ENCODE results near the gene UBE2L5.

Gene UBE2L5

GRCh38 chr13:30391956-30392680, 30.2 kb upstream of the UBE2L5 start:
- H3K36me3 ChIP-seq (ENCODE audit: insufficient read depth, low read length): no peaks in the 10 kb centered on the region
- no peaks in the 10 kb centered on the region; the same call in 1 of the 2 replicates for H3F3A ChIP-seq (ENCODE audit: low read depth)
- H2AFZ ChIP-seq (ENCODE audit: low read length): no peak overlapping the region
- no peaks in the 10 kb centered on the region for H4K20me1 ChIP-seq (ENCODE audit: insufficient read depth, low read length, poor library complexity, severe bottlenecking)
- H3K4me1 ChIP-seq (ENCODE audit: insufficient read depth, low read length, poor library complexity, severe bottlenecking): peaks cover 38% of the 10 kb centered on the region
- no peaks in the 10 kb centered on the region for H3K9me2 ChIP-seq (replicated peaks; ENCODE audit: low read depth, low read length)
- no peak for TF ChIP-seq CTCF (conservative IDR thresholded peaks at IDR 0.05; ENCODE audit: low read length)
- no peak overlapping the region for H3K4me2 ChIP-seq (ENCODE audit: low read depth, low read length, poor library complexity, severe bottlenecking)
- no peaks in the 10 kb centered on the region for H3K79me2 ChIP-seq (ENCODE audit: insufficient read depth, low read length)
- no peaks in the 10 kb centered on the region for H3K27me3 ChIP-seq (ENCODE audit: insufficient read depth, low read length, poor library complexity, severe bottlenecking)
- H3K4me3 ChIP-seq (ENCODE audit: low read length, poor library complexity, severe bottlenecking): no peak overlapping the region
- H3K9ac ChIP-seq (ENCODE audit: low read depth, low read length, poor library complexity, severe bottlenecking): no peak overlapping the region
- H3K9me3 ChIP-seq (ENCODE audit: insufficient read depth, low read depth, low read length): no peaks in the 10 kb centered on the region

- H3K27me3 ChIP-seq (ENCODE audit: insufficient read depth, low read length, poor library complexity, severe bottlenecking): no peaks in the 10 kb centered on the region
- H3K4me2 ChIP-seq (ENCODE audit: low read depth, low read length, poor library complexity, severe bottlenecking): no peak overlapping the region
- H3K79me2 ChIP-seq (ENCODE audit: insufficient read depth, low read length): no peaks in the 10 kb centered on the region
- H3F3A ChIP-seq (ENCODE audit: low read depth): no peaks in the 10 kb centered on the region; the same call in 1 of the 2 replicates
- TF ChIP-seq EZH2phosphoT487 (IDR thresholded peaks at IDR 0.05; ENCODE audit: borderline replicate concordance): no peak
- TF ChIP-seq CTCF (conservative IDR thresholded peaks at IDR 0.05; ENCODE audit: low read length): no peak
- H3K9me3 ChIP-seq (ENCODE audit: insufficient read depth, low read depth, low read length): no peaks in the 10 kb centered on the region
- H3K4me1 ChIP-seq (ENCODE audit: insufficient read depth, low read length, poor library complexity, severe bottlenecking): peaks cover 38% of the 10 kb centered on the region
- no peak overlapping the region for H3K4me3 ChIP-seq (ENCODE audit: low read length, poor library complexity, severe bottlenecking)
- no peak overlapping the region for H3K9ac ChIP-seq (ENCODE audit: low read depth, low read length, poor library complexity, severe bottlenecking)
- H3K9me2 ChIP-seq (replicated peaks; ENCODE audit: low read depth, low read length): no peaks in the 10 kb centered on the region
- no peaks in the 10 kb centered on the region for H4K20me1 ChIP-seq (ENCODE audit: insufficient read depth, low read length, poor library complexity, severe bottlenecking)
- H2AFZ ChIP-seq (ENCODE audit: low read length): no peak overlapping the region
- no peaks in the 10 kb centered on the region for H3K36me3 ChIP-seq (ENCODE audit: insufficient read depth, low read length)
These were observed 29.6 kb upstream of the UBE2L5 start for GRCh38 chr13:30392681-30393045.

GRCh38 chr13:30394751-30395191, 27.5 kb upstream of the UBE2L5 start:
- Histone ChIP-seq H3K4me2 (ENCODE audit: low read depth, low read length, poor library complexity, severe bottlenecking) (peak overlapping the region; percentile 95), H3F3A (ENCODE audit: low read depth) (no peaks in the 10 kb centered on the region; the same call in 1 of the 2 replicates), H2AFZ (ENCODE audit: low read length) (peak overlapping the region; percentile 90), H3K9me3 (ENCODE audit: insufficient read depth, low read depth, low read length) (no peaks in the 10 kb centered on the region), H3K36me3 (ENCODE audit: insufficient read depth, low read length) (no peaks in the 10 kb centered on the region), H4K20me1 (ENCODE audit: insufficient read depth, low read length, poor library complexity, severe bottlenecking) (no peaks in the 10 kb centered on the region), H3K4me1 (ENCODE audit: insufficient read depth, low read length, poor library complexity, severe bottlenecking) (peaks cover 21% of the 10 kb centered on the region), H3K9me2 (replicated peaks; ENCODE audit: low read depth, low read length) (no peaks in the 10 kb centered on the region), H3K79me2 (ENCODE audit: insufficient read depth, low read length) (no peaks in the 10 kb centered on the region), H3K9ac (ENCODE audit: low read depth, low read length, poor library complexity, severe bottlenecking) (peak overlapping the region; percentile 91), H3K27me3 (ENCODE audit: insufficient read depth, low read length, poor library complexity, severe bottlenecking) (no peaks in the 10 kb centered on the region), H3K4me3 (ENCODE audit: low read length, poor library complexity, severe bottlenecking) (peak overlapping the region; percentile 81)
- no peak for TF ChIP-seq EZH2phosphoT487 (IDR thresholded peaks at IDR 0.05; ENCODE audit: borderline replicate concordance)
- TF ChIP-seq CTCF (conservative IDR thresholded peaks at IDR 0.05; ENCODE audit: low read length): no peak

All from Loucy (cell line).